GM21367 (cell line): Measurements from ENCODE around the gene SLC22A15.

ENCODE experiments used
- ATAC-seq: cut with Tn5 transposase; IDR thresholded peaks from one replicate; pipeline ENCODE4 v1.9.1; 2021; ENCODE audit not compliant: unreplicated experiment

The SLC22A15 gene

GRCh38 chr1:116099379-116099778 lies 123.1 kb downstream of the SLC22A15 start:
- no peak for ATAC-seq

GRCh38 chr1:116099919-116100318 lies 123.6 kb downstream of the SLC22A15 start:
- ATAC-seq = no peak

- ATAC-seq = no peak
Measured at GRCh38 chr1:116104667-116105066, 128.4 kb downstream of the SLC22A15 start.

DNA sequence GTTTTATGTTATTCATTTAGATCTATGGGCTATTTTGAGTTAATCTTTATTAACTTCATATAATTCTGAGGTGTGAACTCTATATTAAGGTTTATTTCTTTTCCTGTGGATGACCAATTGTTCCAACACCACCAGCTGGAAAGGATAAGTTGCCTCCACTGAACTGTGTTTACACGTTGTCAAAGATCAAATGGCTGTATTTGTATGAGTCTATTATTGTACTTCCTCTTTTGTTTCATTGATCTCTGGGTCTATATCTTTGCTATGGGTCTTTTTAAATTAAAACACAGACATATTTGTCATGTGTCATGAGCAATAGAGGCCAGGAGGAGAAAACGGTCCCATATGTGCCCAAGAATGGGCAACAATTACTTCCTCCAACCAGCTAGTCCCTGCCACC lies 129.7 kb downstream of the SLC22A15 start:
- ATAC-seq = no peak

- no peak for ATAC-seq
Measured at GRCh38 chr1:116106646-116107045, 130.3 kb downstream of the SLC22A15 start.

GRCh38 chr1:116107371-116107770 lies 131.1 kb downstream of the SLC22A15 start:
- no peak for ATAC-seq

- ATAC-seq = no peak
Measured at GRCh38 chr1:116110567-116111523, 134.5 kb downstream of the SLC22A15 start, which contains the start of gene MAB21L3. Gene MAB21L3 (plus strand): TSS chr1:116111399. CDS start chr1:116112616, 1,217 bp downstream.

GRCh38 chr1:116111524-116112021 lies 135.3 kb downstream of the SLC22A15 start:
- ATAC-seq = no peak

DNA sequence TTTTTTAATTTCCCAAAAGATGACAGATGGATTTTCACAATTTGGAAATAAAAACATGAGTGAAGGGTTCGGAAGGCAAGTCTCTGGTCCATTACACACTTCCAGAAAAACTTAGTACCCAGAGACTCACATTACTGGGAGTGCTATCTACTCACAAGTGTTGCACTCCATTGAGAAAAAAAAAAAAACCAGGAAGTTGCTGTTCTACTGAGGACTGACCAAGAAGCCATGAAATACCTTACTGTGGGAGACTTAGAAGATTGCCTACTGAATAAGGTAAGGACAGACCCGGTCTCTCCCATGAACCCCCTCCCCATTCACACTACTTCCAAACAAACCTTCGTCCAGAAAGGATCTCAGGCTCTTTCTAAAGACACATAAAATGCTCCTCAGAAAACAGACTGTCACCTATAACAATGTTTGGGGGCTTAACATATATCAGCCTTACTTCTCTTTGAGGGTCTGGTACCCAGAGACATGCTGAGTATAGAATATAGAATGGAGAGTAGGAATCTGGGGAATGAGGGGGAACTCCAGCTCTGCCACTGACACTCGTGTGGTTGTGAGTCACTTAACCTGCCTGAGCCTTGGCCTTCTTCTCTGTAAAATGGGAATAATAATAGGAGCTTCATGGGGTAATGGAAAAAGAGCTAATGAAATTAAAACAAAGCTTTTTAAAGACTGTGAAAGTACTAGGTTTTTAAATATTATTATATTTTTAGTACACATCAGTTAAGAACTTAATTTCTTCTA lies 136.3 kb downstream of the SLC22A15 start:
- no peak for ATAC-seq

DNA sequence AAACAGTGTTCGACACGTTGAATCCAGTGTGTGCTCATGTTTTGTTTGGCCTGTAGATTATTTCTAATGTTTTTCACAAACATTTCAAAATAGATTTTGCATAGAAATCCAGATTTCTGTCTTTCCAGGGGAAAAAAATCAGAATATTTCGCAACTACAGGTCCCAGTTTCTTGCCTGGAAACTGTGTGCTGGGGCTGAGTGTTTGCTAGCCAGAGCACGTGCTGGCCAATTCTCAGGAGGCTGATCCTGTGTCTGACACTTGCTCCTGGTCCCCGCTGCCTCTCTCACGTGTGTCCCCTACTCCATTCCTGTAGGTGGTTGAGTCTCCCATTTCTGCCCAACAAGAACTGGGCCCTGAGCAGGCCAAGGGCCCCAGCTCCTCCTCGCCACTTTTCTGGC lies 137.3 kb downstream of the SLC22A15 start:
- ATAC-seq = no peak

- no peak for ATAC-seq
Measured at GRCh38 chr1:116115476-116116439, 139.4 kb downstream of the SLC22A15 start.

DNA sequence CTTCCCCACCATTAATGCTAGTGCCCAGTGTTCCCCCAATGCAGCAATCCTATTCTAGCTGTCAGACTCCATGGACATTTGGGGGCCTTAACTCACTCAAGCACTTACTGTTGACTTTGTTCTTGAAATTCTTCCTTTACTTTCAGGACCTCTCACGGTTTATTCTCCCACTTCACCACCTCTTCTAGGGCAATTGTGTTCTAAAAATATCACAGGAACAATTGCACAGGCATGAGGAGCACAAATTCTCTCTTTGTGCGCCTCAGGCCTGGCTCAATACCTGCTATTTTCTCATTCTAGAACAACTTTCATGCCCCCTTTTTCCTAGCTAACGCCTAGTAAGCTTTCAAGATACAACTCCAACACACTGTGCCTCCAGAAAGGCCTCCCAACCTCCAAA lies 142.2 kb downstream of the SLC22A15 start:
- ATAC-seq = no peak
